ENCODE results near the gene RAP1GAP2.

The RAP1GAP2 gene

DNA sequence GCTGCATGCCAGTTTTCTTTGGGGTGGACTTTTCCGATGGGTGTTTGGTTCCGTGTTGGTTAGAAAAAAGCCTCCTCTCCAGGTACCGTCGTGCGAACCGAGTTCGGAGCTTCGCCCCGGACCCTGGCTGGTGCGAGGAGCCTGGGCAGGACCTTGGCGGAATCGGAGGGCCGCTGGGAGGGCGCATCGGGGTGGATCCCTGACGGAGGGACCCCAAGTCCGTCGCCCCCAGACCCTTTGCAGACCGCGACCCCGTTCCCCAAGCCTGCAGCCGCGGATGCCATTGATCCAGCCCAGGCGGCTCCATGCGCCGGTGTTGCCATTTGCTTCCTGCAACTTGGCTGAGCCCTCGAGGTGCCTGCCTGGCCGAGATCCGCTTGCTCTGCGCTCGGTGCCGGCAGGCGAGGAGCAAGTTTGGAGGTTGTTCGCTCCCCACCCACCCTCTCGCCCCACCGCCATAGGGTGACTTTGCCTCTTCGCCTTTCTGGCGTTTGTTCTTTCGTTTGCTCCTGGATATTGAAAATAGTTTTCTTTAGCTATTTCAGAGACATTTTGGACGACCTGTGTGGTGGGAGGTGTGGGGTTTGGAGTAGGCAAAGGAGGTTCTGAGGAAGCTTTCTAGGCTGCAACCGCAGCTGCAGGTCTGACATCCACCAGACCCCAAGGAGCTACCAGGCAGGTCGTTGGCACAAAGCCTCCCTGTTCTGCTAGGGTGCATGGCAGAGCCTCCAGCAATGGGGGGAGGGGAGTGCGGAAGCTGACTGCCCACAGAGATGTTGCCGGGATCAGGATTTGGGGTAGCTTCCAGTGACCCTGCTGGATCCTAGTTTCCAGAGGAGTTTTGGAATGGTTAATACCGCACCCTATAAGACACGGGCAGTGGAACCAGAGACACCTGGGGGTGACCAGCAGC is 58.2 kb downstream of the RAP1GAP2 start:
- no peak for DNase-seq

- no peak for DNase-seq
These were observed 58.9 kb downstream of the RAP1GAP2 start for GRCh38 chr17:2855063-2855600.

GRCh38 chr17:2856727-2857126 is 60.5 kb downstream of the RAP1GAP2 start:
- DNase-seq: no peak

DNA sequence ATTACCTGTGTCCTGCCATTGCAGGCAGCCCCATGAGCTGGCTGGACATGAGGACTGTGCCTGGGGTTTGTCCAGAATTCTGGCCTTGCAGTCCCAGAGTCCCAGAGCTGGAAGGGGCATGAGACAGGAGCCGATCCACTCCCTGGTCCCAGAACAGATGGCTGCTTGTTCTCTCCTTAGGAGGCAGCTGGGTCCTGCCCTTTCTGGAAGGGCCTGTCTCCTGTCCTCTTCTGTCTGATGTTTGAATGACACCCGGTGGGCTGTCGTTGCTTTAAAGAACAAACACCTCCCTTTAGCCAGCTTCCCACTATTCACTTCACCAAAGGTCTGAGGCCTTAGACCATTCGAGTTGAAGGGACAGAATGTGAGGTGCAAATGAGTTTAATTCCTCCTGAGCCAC is 63.8 kb downstream of the RAP1GAP2 start:
- peak; percentile 23 for DNase-seq

- DNase-seq: no peak
These were observed 64.6 kb downstream of the RAP1GAP2 start for GRCh38 chr17:2860883-2861282.

GRCh38 chr17:2862197-2862596 is 66.0 kb downstream of the RAP1GAP2 start:
- DNase-seq: no peak

DNA sequence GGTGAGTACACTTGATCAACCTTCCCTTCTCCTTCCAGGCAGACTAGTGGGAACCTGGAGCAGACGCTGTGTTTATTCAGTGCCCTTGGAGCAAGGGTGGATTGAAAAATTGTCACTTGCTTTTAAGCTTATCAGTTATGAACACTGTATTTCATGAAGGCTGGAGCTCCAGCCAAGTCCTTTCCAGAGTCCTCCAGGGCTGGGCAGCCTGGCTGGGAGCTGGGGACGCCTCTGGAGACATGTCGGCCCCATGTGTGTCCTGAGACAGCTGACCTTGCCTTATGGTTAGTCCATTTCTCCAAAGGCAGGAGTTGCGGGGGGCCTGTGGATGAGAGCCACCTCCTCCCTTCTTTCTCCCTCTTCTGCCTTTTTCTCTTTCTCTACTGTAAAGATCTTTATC is 67.0 kb downstream of the RAP1GAP2 start:
- no peak for DNase-seq

- no peak for DNase-seq
These were observed 69.0 kb downstream of the RAP1GAP2 start for GRCh38 chr17:2865228-2865627.

GRCh38 chr17:2867441-2868424 is 71.5 kb downstream of the RAP1GAP2 start:
- no peak for DNase-seq

DNA sequence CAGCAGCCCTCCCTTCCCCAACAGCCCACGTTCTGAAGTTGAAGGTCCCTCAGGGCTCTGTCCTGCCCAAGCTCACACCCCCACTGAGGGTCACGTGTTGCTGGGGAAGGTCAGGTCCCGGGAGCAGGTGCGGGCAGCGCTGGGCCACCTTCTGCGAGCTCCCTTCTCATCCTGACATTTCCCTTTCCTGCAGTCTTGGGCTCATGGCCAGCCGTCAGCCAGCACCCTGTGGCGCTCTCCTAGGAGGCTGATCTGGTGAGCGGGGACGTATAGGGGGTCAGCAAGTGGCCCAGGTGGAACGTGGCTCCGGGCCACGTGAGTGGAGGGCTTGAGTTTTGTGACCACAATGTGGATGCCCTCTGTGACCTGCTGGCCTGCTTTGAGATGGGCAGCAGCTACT is 73.4 kb downstream of the RAP1GAP2 start:
- no peak for DNase-seq

GRCh38 chr17:2871205-2871604 is 75.0 kb downstream of the RAP1GAP2 start:
- DNase-seq: no peak

DNA sequence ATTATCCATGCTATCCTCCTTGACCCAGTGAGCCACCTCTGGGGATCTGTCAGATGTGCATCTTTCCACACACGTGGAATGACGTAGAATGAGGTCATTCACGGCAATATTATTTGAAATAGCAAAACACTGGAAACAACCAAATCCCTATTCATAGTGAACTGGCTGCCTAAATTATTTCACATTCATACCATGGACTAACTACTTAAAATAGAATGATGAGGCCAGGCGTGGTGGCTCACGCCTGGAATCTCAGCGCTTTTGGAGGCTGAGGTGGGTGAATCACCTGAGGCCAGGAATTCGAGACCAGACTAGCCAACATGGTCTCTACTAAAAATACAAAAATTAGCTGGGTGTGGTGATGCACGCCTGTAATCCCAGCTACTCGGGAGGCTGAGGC is 75.5 kb downstream of the RAP1GAP2 start:
- DNase-seq: no peak

- DNase-seq: no peak
These were observed 76.0 kb downstream of the RAP1GAP2 start for GRCh38 chr17:2872282-2872681.

DNA sequence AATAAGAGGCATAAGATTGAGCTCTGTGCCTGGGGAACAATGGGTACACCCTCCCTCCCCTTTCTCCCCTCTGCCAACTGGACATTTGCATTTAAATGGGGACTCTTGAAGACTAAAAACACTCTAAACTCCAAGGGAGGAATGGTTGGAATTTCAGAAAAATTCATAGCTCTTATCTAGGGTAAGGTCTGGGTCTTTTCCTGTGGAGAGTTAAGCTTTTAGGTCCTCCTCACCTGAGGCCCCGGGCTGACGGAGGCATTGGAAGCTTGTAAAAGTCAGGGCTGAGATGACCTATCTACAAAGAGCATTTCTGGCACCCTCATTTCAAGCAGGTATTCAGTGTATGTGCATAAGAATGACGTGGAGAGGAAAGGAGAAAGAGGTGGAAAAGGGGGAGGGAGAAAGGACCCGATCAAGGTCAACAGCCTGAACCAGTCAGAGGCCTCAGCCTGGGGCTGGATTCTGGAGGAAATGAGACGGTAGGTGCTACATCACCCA is 78.0 kb downstream of the RAP1GAP2 start:
- no peak for DNase-seq

GRCh38 chr17:2875608-2876007 is 79.4 kb downstream of the RAP1GAP2 start:
- no peak for DNase-seq

DNA sequence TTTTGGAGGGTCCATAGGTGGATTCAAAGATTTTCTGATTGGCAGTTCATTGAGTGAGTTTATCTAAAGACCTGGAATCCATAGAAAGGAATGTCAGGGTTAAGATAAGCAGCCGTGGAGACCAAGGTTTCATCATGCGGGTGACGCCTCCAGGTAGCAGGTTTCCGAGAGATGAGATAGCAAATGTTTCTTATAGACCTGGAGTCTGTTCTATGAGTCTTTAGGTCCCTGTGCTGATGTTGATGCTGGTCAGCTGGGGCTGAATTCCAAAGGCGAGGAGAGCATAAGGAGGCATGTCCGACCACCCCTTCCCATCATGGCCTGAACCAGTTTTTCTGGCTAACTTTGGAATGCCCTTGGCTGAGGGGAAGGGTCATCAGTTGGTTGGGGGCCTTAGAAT is 80.2 kb downstream of the RAP1GAP2 start:
- no peak for DNase-seq

- DNase-seq: no peak
These were observed 82.6 kb downstream of the RAP1GAP2 start for GRCh38 chr17:2878751-2879254.

- DNase-seq: no peak
These were observed 83.8 kb downstream of the RAP1GAP2 start for GRCh38 chr17:2880050-2880449.

GRCh38 chr17:2881295-2881694 is 85.1 kb downstream of the RAP1GAP2 start:
- DNase-seq: no peak

DNA sequence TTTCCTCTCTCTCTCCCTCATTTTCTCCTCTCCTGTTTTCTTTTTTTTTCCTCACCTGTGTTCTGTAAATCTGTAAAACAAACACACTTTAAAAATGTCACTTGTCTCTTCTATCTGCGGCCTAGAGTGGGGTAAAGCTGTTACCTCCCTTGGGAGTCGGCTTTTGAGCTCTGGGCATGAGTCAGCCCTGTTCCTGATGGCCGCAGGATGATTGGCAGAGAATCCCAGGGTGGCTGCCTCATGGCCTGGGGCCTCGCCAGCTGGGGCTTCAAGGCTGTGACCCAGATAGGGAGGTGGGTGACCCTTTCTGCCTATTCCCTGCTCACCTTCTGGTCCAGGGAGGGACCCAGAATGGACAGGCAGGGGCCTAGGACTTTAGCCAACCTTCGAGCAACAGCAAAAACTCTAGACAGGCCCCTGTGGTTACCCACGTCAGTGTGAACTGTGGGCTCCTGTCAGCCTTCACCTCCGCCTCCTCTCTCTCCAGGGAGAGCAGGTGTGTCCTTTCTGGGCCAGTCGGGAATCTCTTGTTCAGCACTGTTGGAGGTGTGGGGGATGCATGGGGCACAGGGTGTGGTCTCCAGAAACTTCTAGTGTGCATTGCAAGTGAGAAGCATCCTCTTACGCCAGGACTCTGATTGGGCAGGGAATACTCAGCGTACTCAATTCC is 87.4 kb downstream of the RAP1GAP2 start:
- peak; percentile 70 for DNase-seq

DNA sequence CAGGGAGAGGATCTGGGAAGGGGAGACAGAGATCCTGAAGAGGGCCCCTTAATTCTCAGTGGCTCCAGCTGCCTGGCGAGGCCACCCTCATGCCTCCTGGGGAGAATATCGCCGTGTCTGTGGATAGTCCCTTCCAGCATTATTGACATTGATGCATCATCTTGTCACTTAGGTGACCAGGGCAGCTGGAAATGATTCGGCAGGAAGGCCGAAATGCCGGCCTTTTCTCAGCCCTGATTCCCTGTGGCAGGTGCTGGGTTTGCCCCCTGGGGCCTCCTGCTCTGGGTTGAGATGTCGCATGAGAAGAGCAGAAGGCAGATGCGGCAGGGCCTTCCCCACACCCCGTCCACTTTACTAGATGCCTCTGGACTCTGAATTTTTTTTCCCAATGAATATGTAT is 89.5 kb downstream of the RAP1GAP2 start:
- DNase-seq: no peak

DNA sequence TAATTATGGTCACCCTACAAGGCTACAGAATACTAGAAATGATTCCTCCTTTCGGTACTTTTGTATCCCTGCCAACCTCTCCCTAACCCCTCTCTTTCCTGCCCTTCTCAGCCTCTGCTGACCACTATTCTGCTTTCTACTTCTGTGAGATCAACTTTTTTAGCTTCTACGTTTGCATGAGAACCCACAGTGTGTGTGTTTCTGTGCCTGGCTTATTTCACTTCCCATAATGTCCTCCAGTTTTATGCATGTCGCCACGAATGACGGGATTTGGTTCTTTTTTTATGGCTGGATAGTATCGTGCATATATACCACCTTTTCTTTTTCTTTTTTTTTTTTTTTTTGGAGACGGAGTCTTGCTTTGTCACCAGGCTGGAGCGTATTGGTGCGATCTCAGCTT is 92.1 kb downstream of the RAP1GAP2 start:
- no peak for DNase-seq

All from NCI-H1694 (cell line).